Testis (tissue), 3 donors: Measurements from ENCODE around the gene PXMP2. TPM values are rescaled to one million over a fixed set of nuclear protein-coding genes. Genes with fewer than 3 reads are reported as not detected.

ENCODE experiments used
- DNase-seq: peaks from one replicate; pipeline ENCODE4 v3.0.0-alpha.2; 2019
- H3K27ac ChIP-seq, 2 donors: fragments of 200-600 bp; sonication (generic); one replicate each; pipeline ENCODE4 v1.5.1; 2019
- H3K27me3 ChIP-seq: fragments of 200-600 bp; sonication (generic); one replicate; pipeline ENCODE4 v1.5.1; 2019
- H3K36me3 ChIP-seq: fragments of 200-600 bp; sonication (generic); one replicate; pipeline ENCODE4 v1.5.1; 2017; ENCODE audit warnings: low read depth; ENCODE audit errors: missing control alignments
- H3K4me1 ChIP-seq: fragments of 200-600 bp; sonication (generic); one replicate; pipeline ENCODE4 v1.5.1; 2019
- H3K4me3 ChIP-seq, 2 donors: fragments of 200-600 bp; sonication (generic); one replicate each; pipeline ENCODE4 v1.5.1; 2017 to 2019
- H3K9me3 ChIP-seq: fragments of 200-600 bp; sonication (generic); one replicate; pipeline ENCODE4 v1.5.1; 2017
- CTCF ChIP-seq, 3 experiments: fragments of 450-650 bp in 2 of 3; fragments of 200-600 bp in 1 of 3; sonication (generic) in 1 of 3; IDR thresholded peaks; one replicate each; pipeline ENCODE4 v1.5.1; 2016 to 2019; ENCODE audit warnings: antibody characterized with exemption in 3 of 3, mild to moderate bottlenecking in 2 of 3, moderate library complexity in 1 of 3
- POLR2A ChIP-seq: fragments of 450-650 bp; IDR thresholded peaks from one replicate; pipeline ENCODE4 v1.6.1; 2017; ENCODE audit warnings: antibody characterized with exemption, mild to moderate bottlenecking, moderate library complexity
- WGBS, 2 donors: methylation state at CpG; one replicate each; pipeline ENCODE4 v1.1.5; 2018; 5-methylcytosine and 5-hydroxymethylcytosine counted together
- intact Hi-C: fragments of 100-400 bp; cut with DNase I; formaldehyde crosslinking; loops from one replicate; pipeline ENCODE4 v1.15.1; 2023; ENCODE audit warnings: low total_unique reads
- polyA plus RNA-seq: library from polyadenylated mRNA; stranded (reverse); fragments of 350-450 nt; fragmentation: Illumina TruSeq; extraction: RNeasy Lipid Tissue Mini Kit (QIAGEN cat#74804); gene quantifications from one replicate; pipeline ENCODE4 v1.2.3, GENCODE V29; 2014; ENCODE audit warnings: low read depth, low replicate concordance; ENCODE audit not compliant: insufficient read depth
- total RNA-seq, 2 donors: library from RNA; depleted of rRNA; stranded (reverse); fragments of >200 nt; gene quantifications; one replicate each; pipeline ENCODE4 v1.2.3, GENCODE V29; 2016

The PXMP2 gene
- total and polyA plus RNA-seq, 3 donors from 2014 or later: 13.5 to 26.5 (median 16.0) TPM

- WGBS, 2 donors: 90 to 93% methylated on average over 7 of the region's 7 CpGs
- DNase-seq: no peak
- H3K27me3 ChIP-seq: no peaks in the 10 kb centered on the region
- intact Hi-C loops: no loop called here
- no peak overlapping the region for H3K27ac ChIP-seq
- H3K4me1 ChIP-seq: no peaks in the 10 kb centered on the region
- no peaks in the 10 kb centered on the region for H3K36me3 ChIP-seq
- no peaks in the 10 kb centered on the region for H3K9me3 ChIP-seq
- H3K4me3 ChIP-seq: no peak overlapping the region
- TF ChIP-seq CTCF (IDR thresholded peaks at IDR 0.05) (no peak), POLR2A (no peak)
Observed at GRCh38 chr12:132653567-132654290, 33.7 kb upstream of the PXMP2 start.

- H3K36me3 ChIP-seq: no peaks in the 10 kb centered on the region
- intact Hi-C loops: no loop called here
Observed at GRCh38 chr12:132657004-132657727, 30.2 kb upstream of the PXMP2 start.

GRCh38 chr12:132658149-132658894, 29.1 kb upstream of the PXMP2 start:
- no peak overlapping the region for H3K4me3 ChIP-seq
- DNase-seq: no peak
- no peaks in the 10 kb centered on the region for H3K36me3 ChIP-seq

More at GRCh38 chr12:132657004-132657727, 30.2 kb upstream of the PXMP2 start:
- Histone ChIP-seq H3K27me3 (no peaks in the 10 kb centered on the region), H3K9me3 (no peaks in the 10 kb centered on the region), H3K4me3 (no peak overlapping the region), H3K27ac (no peak overlapping the region), H3K4me1 (no peaks in the 10 kb centered on the region)
- 93 to 99% methylated on average over 12 of the region's 12 CpGs for WGBS, 2 donors
- DNase-seq: no peak
- no peak for TF ChIP-seq POLR2A
- no peak for TF ChIP-seq CTCF (IDR thresholded peaks at IDR 0.05)

GRCh38 chr12:132659146-132659545, 28.2 kb upstream of the PXMP2 start:
- Histone ChIP-seq H3K36me3 (no peaks in the 10 kb centered on the region), H3K27ac (no peak overlapping the region), H3K4me1 (no peaks in the 10 kb centered on the region), H3K4me3 (no peak overlapping the region), H3K9me3 (no peaks in the 10 kb centered on the region), H3K27me3 (no peaks in the 10 kb centered on the region)
- intact Hi-C loops: no loop called here
- 92% methylated on average over 12 to 16 of the region's 16 CpGs for WGBS, 2 donors
- DNase-seq: no peak
- TF ChIP-seq POLR2A: no peak
- no peak for TF ChIP-seq CTCF (IDR thresholded peaks at IDR 0.05)

More at GRCh38 chr12:132658149-132658894, 29.1 kb upstream of the PXMP2 start:
- WGBS, 2 donors: 90 to 93% methylated on average over 32 of the region's 32 CpGs
- no peaks in the 10 kb centered on the region for H3K27me3 ChIP-seq
- no peaks in the 10 kb centered on the region for H3K9me3 ChIP-seq
- TF ChIP-seq POLR2A: no peak
- H3K4me1 ChIP-seq: no peaks in the 10 kb centered on the region
- intact Hi-C loops: no loop called here
- no peak overlapping the region for H3K27ac ChIP-seq

GRCh38 chr12:132660052-132660451, 27.3 kb upstream of the PXMP2 start:
- Histone ChIP-seq H3K4me3 (no peak overlapping the region), H3K9me3 (no peaks in the 10 kb centered on the region), H3K27me3 (no peaks in the 10 kb centered on the region), H3K4me1 (no peaks in the 10 kb centered on the region), H3K27ac (no peak overlapping the region), H3K36me3 (no peaks in the 10 kb centered on the region)
- intact Hi-C loops: no loop called here
- TF ChIP-seq CTCF (IDR thresholded peaks at IDR 0.05) (no peak), POLR2A (no peak)
- DNase-seq: no peak
- WGBS, 2 donors: 81 to 89% methylated on average over 5 of the region's 5 CpGs
